A549 (cell line): ENCODE data around the gene GAL3ST2.

ENCODE experiments used
- CEBPB ChIP-seq, 2 experiments: fragments of >200 bp in 1 of 2; sonication (Bioruptor Twin) in 1 of 2; formaldehyde crosslinking in 1 of 2; IDR thresholded peaks; 2 replicates each; pipeline ENCODE4 v1.6.1; 2012 to 2016
- CHD2 ChIP-seq: fragments of 150-350 bp; IDR thresholded peaks from 2 replicates; pipeline ENCODE4 v1.6.1; 2014; ENCODE audit warnings: low read length; ENCODE audit not compliant: partially characterized antibody
- CTCF ChIP-seq: fragments of >200 bp; sonication (Bioruptor Twin); formaldehyde crosslinking; IDR thresholded peaks from 3 replicates; pipeline ENCODE4 v1.5.1; 2016
- ELK1 ChIP-seq: fragments of 150-350 bp; IDR thresholded peaks from 2 replicates; pipeline ENCODE4 v1.6.1; 2014; ENCODE audit warnings: low read depth, mild to moderate bottlenecking, low read length
- HMGXB4 ChIP-seq: fragments of 250-450 bp; sonication (Bioruptor Pico); IDR thresholded peaks from 2 replicates; pipeline ENCODE4 v1.5.0; 2021; ENCODE audit warnings: mild to moderate bottlenecking, moderate library complexity, borderline replicate concordance
- POLR2A ChIP-seq: IDR thresholded peaks from 2 replicates; pipeline ENCODE4 v1.6.1; 2012; ENCODE audit warnings: mild to moderate bottlenecking, low read length
- RFX5 ChIP-seq: fragments of 450-650 bp; IDR thresholded peaks from 2 replicates; pipeline ENCODE4 v1.7.1; 2014; ENCODE audit warnings: antibody characterized with exemption, mild to moderate bottlenecking, moderate library complexity
- SMC3 ChIP-seq: fragments of >200 bp; sonication (Bioruptor Twin); formaldehyde crosslinking; IDR thresholded peaks from 3 replicates; pipeline ENCODE4 v1.6.1; 2018; ENCODE audit warnings: inconsistent platforms
- TP53 ChIP-seq: fragments of 250-450 bp; sonication (Bioruptor Pico); IDR thresholded peaks from 2 replicates; pipeline ENCODE4 v1.5.0; 2021; ENCODE audit warnings: mild to moderate bottlenecking, moderate library complexity
- ZSCAN20 ChIP-seq: fragments of 250-450 bp; sonication (Bioruptor Pico); IDR thresholded peaks from 2 replicates; pipeline ENCODE4 v1.8.0; 2022; ENCODE audit warnings: mild to moderate bottlenecking, moderate library complexity
- TF ChIP-seq, protein P1 (sequence below): fragments of >200 bp; sonication (Bioruptor Twin); formaldehyde crosslinking; IDR thresholded peaks from 3 replicates; pipeline ENCODE4 v1.6.1; 2016

GRCh38 chr2:241745276-241745675 lies 31.3 kb upstream of the GAL3ST2 start:
- TF ChIP-seq ZSCAN20 (CRISPR knock-in tag) (no peak), CHD2 (no peak), ELK1 (no peak), CTCF (no peak), SMC3 (no peak), POLR2A (no peak), RFX5 (no peak), TP53 (CRISPR knock-in tag) (no peak), CEBPB (IDR thresholded peaks at IDR 0.05) (no peak), HMGXB4 (CRISPR knock-in tag) (no peak)
- TF ChIP-seq, protein P1, sequence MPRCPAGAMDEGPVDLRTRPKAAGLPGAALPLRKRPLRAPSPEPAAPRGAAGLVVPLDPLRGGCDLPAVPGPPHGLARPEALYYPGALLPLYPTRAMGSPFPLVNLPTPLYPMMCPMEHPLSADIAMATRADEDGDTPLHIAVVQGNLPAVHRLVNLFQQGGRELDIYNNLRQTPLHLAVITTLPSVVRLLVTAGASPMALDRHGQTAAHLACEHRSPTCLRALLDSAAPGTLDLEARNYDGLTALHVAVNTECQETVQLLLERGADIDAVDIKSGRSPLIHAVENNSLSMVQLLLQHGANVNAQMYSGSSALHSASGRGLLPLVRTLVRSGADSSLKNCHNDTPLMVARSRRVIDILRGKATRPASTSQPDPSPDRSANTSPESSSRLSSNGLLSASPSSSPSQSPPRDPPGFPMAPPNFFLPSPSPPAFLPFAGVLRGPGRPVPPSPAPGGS: no peak
